ENCODE results near the gene MBOAT1.

The MBOAT1 gene

DNA sequence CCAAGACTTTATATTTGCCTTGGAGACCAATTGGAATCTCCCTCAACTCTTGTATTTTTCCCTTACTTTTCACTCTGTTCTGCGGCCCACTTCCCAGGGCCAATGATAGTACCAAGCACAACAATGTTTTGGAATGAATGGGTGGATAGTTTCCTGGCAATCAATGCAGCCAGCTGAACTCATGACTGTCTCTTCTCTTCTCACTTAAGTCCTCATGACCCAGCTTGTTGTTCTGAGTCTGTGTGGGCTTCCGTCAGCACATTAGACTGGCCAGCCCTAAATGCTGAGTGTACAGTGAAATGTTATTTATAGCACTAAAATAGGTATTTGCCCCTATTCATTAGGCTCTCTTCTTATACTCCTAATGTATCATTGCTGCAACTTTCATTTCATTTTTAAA is 5.6 kb upstream of the MBOAT1 start:
- no peaks in the 10 kb centered on the region for H3K36me3 Mint-ChIP-seq (ENCODE audit: low read depth)
- H3K9me3 Mint-ChIP-seq, result no peaks in the 10 kb centered on the region
- H3K4me1 Mint-ChIP-seq (ENCODE audit: low read depth), result peaks cover 13% of the 10 kb centered on the region
- H3K4me3 Mint-ChIP-seq, result no peak overlapping the region
- H3K27ac Mint-ChIP-seq, result no peak overlapping the region
- H3K27me3 Mint-ChIP-seq (ENCODE audit: low read depth), result peaks cover 16% of the 10 kb centered on the region

DNA sequence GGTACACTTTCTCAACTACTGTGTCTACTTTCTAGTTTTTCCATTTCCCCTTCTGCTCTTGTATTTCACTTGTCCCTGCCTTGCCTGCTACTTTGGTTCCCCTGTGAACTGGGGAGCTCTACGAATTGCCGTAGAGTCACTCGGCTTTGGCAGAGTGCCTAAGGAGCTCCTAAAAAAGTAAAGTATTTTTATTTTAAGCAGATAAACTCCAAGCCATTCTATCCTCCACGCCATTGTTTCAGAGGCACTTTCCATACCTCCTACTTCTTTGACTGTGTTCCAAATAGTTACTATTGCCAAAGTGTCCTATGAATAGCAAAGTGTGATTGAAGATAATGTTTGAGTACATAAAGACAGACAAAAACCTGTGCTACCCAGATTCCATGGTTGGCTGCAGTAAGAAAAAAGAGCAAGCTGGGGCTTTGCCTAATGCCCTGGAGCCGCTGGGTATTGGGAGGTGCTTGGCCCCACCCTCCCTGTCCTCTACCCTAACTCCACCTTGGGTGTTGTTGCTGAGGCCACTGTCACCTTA is 5.1 kb upstream of the MBOAT1 start:
- H3K36me3 Mint-ChIP-seq (ENCODE audit: low read depth), result no peaks in the 10 kb centered on the region
- no peak overlapping the region for H3K4me3 Mint-ChIP-seq
- H3K27ac Mint-ChIP-seq, result no peak overlapping the region
- no peaks in the 10 kb centered on the region for H3K9me3 Mint-ChIP-seq
- peaks cover 14% of the 10 kb centered on the region for H3K27me3 Mint-ChIP-seq (ENCODE audit: low read depth)
- H3K4me1 Mint-ChIP-seq (ENCODE audit: low read depth), result peaks cover 15% of the 10 kb centered on the region

DNA sequence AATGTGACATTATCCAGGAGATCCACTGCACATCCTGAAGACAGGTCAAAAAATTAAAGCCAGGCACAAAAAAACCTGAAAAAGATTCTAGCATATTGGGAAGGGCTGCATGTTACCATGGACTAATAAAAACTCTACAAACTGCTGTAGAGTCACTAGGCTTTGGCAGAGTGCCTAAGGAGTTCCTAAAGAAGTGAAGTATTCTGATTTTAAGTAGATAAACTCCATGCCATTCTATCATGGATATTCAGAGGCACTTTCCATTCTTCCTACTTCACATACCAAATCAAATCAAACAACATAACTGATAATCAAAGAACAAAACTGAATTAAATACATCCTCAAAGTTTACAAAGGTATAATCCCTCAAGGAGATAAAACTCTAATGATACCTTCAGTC is 3.0 kb upstream of the MBOAT1 start:
- no peak overlapping the region for H3K4me3 Mint-ChIP-seq
- H3K27me3 Mint-ChIP-seq (ENCODE audit: low read depth), result peaks cover 5% of the 10 kb centered on the region
- no peaks in the 10 kb centered on the region for H3K9me3 Mint-ChIP-seq
- H3K36me3 Mint-ChIP-seq (ENCODE audit: low read depth), result no peaks in the 10 kb centered on the region
- H3K4me1 Mint-ChIP-seq (ENCODE audit: low read depth), result peaks cover 24% of the 10 kb centered on the region
- no peak overlapping the region for H3K27ac Mint-ChIP-seq

- Mint-ChIP-seq H3K4me1 (ENCODE audit: low read depth) (peaks cover 38% of the 10 kb centered on the region), H3K36me3 (ENCODE audit: low read depth) (no peaks in the 10 kb centered on the region), H3K4me3 (peak overlapping the region; percentile 87), H3K27ac (peak overlapping the region; percentile 94), H3K27me3 (ENCODE audit: low read depth) (peaks cover 5% of the 10 kb centered on the region), H3K9me3 (no peaks in the 10 kb centered on the region)
Observed at GRCh38 chr6:20213271-20213798, 1.1 kb upstream of the MBOAT1 start.

- H3K27me3 Mint-ChIP-seq (ENCODE audit: low read depth), result peaks cover 5% of the 10 kb centered on the region
- H3K4me3 Mint-ChIP-seq, result peak overlapping the region; percentile 96
- no peaks in the 10 kb centered on the region for H3K9me3 Mint-ChIP-seq
- no peaks in the 10 kb centered on the region for H3K36me3 Mint-ChIP-seq (ENCODE audit: low read depth)
- H3K27ac Mint-ChIP-seq, result peak overlapping the region; percentile 93
- peaks cover 41% of the 10 kb centered on the region for H3K4me1 Mint-ChIP-seq (ENCODE audit: low read depth)
Observed at GRCh38 chr6:20211941-20212391, 303 bp downstream of the MBOAT1 start.

- Mint-ChIP-seq H3K27ac (peak overlapping the region; percentile 93), H3K4me1 (ENCODE audit: low read depth) (peaks cover 48% of the 10 kb centered on the region)
Observed at GRCh38 chr6:20211037-20211940, 980 bp downstream of the MBOAT1 start.

GRCh38 chr6:20210158-20210557 is 2.1 kb downstream of the MBOAT1 start:
- peaks cover 57% of the 10 kb centered on the region for H3K4me1 Mint-ChIP-seq (ENCODE audit: low read depth)
- H3K36me3 Mint-ChIP-seq (ENCODE audit: low read depth), result peaks cover 4% of the 10 kb centered on the region
- H3K4me3 Mint-ChIP-seq, result no peak overlapping the region
- H3K9me3 Mint-ChIP-seq, result no peaks in the 10 kb centered on the region
- H3K27ac Mint-ChIP-seq, result no peak overlapping the region
- peaks cover 1% of the 10 kb centered on the region for H3K27me3 Mint-ChIP-seq (ENCODE audit: low read depth)

More at GRCh38 chr6:20211037-20211940, 980 bp downstream of the MBOAT1 start:
- Mint-ChIP-seq H3K9me3 (no peaks in the 10 kb centered on the region), H3K36me3 (ENCODE audit: low read depth) (peaks cover 4% of the 10 kb centered on the region), H3K27me3 (ENCODE audit: low read depth) (peaks cover 5% of the 10 kb centered on the region), H3K4me3 (peak overlapping the region; percentile 96)

DNA sequence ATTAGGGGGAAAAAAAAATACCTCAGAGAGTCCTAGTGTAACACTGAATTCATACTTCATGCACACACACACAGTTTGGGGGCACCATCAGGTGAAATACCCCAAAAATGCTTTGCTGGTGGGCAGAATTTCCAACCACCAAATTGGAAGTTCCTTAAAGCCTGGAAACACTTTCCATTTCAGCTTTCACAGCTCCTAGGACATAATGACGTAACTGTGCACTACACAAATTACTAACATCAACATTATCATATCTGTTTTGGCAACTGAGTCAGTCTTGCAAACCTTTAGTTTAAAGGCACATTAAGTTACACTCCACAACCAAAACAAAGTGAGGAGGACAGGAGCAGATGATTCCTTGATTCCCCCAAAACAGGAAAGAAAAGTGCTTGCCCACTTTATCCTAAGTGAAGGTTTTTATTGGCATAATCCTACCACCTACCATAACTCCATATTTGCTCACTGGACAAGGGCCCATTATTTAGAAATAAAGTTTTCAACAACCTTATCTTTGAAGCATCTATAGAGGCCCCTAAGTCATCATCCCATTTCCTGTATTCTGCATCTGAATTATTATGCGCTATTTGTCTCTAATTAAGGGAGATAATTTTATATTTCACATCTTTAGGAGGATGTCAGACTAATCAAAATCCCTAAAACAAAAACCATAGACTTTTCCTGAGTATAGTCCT is 3.4 kb downstream of the MBOAT1 start:
- no peak overlapping the region for H3K27ac Mint-ChIP-seq
- no peak overlapping the region for H3K4me3 Mint-ChIP-seq
- peaks cover 67% of the 10 kb centered on the region for H3K4me1 Mint-ChIP-seq (ENCODE audit: low read depth)
- H3K27me3 Mint-ChIP-seq (ENCODE audit: low read depth), result no peaks in the 10 kb centered on the region
- no peaks in the 10 kb centered on the region for H3K9me3 Mint-ChIP-seq
- peaks cover 4% of the 10 kb centered on the region for H3K36me3 Mint-ChIP-seq (ENCODE audit: low read depth)

- H3K27me3 Mint-ChIP-seq (ENCODE audit: low read depth), result no peaks in the 10 kb centered on the region
- H3K4me1 Mint-ChIP-seq (ENCODE audit: low read depth), result peaks cover 64% of the 10 kb centered on the region
- H3K9me3 Mint-ChIP-seq, result no peaks in the 10 kb centered on the region
- peak overlapping the region; percentile 97 for H3K27ac Mint-ChIP-seq
- H3K36me3 Mint-ChIP-seq (ENCODE audit: low read depth), result peaks cover 4% of the 10 kb centered on the region
- peak overlapping the region; percentile 91 for H3K4me3 Mint-ChIP-seq
Observed at GRCh38 chr6:20207088-20207418, 5.2 kb downstream of the MBOAT1 start.

DNA sequence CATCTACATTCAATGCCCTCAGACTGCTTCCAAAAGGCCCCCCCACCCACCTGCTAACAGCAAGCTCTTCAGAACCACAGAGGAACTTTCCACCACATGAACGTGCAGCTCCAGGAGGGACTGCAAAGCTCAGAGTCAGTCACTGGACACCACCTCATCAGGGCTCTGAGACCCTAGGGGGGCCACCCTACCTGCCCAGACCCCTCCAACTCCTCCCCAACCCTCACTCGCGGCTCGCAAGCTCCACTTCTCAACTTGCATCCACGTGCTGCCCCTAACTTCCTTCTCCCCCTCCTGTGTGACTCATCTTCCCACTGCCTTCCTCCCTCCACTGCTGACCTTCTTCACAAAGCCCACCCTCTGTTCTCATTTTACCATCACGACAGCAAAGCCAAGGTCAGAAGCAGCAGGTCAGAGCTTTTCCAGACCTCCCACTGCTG is 6.5 kb downstream of the MBOAT1 start:
- H3K4me1 Mint-ChIP-seq (ENCODE audit: low read depth), result peaks cover 68% of the 10 kb centered on the region
- H3K27me3 Mint-ChIP-seq (ENCODE audit: low read depth), result no peaks in the 10 kb centered on the region
- H3K27ac Mint-ChIP-seq, result peak overlapping the region; percentile 97
- no peaks in the 10 kb centered on the region for H3K9me3 Mint-ChIP-seq
- peak overlapping the region; percentile 91 for H3K4me3 Mint-ChIP-seq
- H3K36me3 Mint-ChIP-seq (ENCODE audit: low read depth), result peaks cover 8% of the 10 kb centered on the region

- Mint-ChIP-seq H3K27me3 (ENCODE audit: low read depth) (no peaks in the 10 kb centered on the region), H3K36me3 (ENCODE audit: low read depth) (peaks cover 13% of the 10 kb centered on the region), H3K4me1 (ENCODE audit: low read depth) (peaks cover 67% of the 10 kb centered on the region), H3K9me3 (no peaks in the 10 kb centered on the region), H3K27ac (peak overlapping the region; percentile 83), H3K4me3 (peak overlapping the region; percentile 2)
Observed at GRCh38 chr6:20204512-20204894, 7.8 kb downstream of the MBOAT1 start.

DNA sequence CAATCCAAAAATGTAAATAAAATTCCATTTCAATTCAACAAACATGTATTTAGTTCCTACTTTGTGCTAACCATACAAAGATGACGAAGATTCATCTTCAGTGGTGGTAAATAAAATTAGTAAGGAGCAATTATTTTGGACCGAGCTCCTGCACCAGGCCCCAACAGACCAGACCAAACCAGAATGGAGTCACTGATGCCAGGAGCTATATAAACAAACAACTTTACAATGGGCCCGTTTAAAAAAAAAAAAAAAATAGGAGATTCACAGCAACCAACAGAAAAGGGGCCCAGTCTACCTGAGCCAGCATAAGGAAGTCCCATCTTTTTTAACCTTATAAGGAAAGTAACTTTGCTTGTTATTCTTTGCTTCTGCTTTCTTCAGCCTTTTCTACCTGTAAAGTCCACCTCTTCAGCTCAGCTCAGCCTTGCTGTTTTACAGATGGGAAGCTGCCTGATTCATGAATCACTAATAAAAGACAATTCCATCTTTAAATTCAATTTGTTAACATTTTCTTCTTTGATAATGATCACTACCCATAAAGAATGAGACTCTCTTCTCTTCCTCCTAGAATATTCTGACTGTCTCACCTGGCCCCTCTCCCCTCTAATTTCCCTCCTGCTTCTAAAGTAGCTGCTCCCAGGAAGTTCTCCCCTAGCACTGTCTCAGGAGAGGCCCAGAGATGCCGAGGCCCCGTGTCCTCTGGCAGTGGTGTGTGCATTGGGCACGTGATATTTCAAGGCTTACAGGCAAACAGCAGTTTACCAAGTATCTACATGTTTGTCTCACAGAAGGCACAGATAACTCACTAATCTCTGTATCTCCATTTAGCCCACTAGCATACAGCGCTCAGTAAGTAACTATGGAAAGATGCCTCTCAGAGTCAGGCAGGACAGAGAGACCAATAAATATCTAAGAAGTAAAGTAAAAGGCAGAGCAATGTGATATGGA is 8.4 kb downstream of the MBOAT1 start:
- peaks cover 69% of the 10 kb centered on the region for H3K4me1 Mint-ChIP-seq (ENCODE audit: low read depth)
- H3K9me3 Mint-ChIP-seq, result no peaks in the 10 kb centered on the region
- H3K36me3 Mint-ChIP-seq (ENCODE audit: low read depth), result peaks cover 18% of the 10 kb centered on the region
- peak overlapping the region; percentile 83 for H3K27ac Mint-ChIP-seq
- H3K27me3 Mint-ChIP-seq (ENCODE audit: low read depth), result no peaks in the 10 kb centered on the region
- peak overlapping the region; percentile 44 for H3K4me3 Mint-ChIP-seq

- H3K36me3 Mint-ChIP-seq (ENCODE audit: low read depth), result peaks cover 23% of the 10 kb centered on the region
- H3K4me1 Mint-ChIP-seq (ENCODE audit: low read depth), result peaks cover 70% of the 10 kb centered on the region
- peak overlapping the region; percentile 85 for H3K27ac Mint-ChIP-seq
- no peaks in the 10 kb centered on the region for H3K9me3 Mint-ChIP-seq
- peak overlapping the region; percentile 32 for H3K4me3 Mint-ChIP-seq
- no peaks in the 10 kb centered on the region for H3K27me3 Mint-ChIP-seq (ENCODE audit: low read depth)
Observed at GRCh38 chr6:20202699-20203302, 9.5 kb downstream of the MBOAT1 start.
